BJ (cell line): ENCODE results near the gene BUB3. TPM values are rescaled to one million over a fixed set of nuclear protein-coding genes. Genes with fewer than 3 reads are reported as not detected.
"Not testable (repeated sequence)": the region's sequence is repeated elsewhere in the genome, so short reads cannot be mapped to it uniquely, and the experiment has no call there.

ENCODE experiments used
- CTCF ChIA-PET: fragments of 350-600 bp; formaldehyde crosslinking; extraction: SDS; loops from one replicate; lab custom pipeline; 2021; ENCODE audit warnings: antibody characterized with exemption, inconsistent platforms; lab: Yijun Ruan, JAX
- POLR2A ChIA-PET: fragments of 300-600 bp; sonication (Branson Sonifier 250); formaldehyde crosslinking; extraction: SDS; loops from one replicate; lab custom pipeline; 2021; ENCODE audit warnings: antibody characterized with exemption; lab: Charles Lee
- DNase-seq: peaks from one replicate; pipeline ENCODE4 v3.0.0-alpha.2; 2011; ENCODE audit warnings: low read depth
- H3K27me3 ChIP-seq: 2 replicates; pipeline ENCODE4 v1.6.0; 2011; ENCODE audit warnings: low read length; ENCODE audit not compliant: control insufficient read depth, insufficient read depth
- H3K36me3 ChIP-seq: 2 replicates; pipeline ENCODE4 v1.5.1; 2011; ENCODE audit warnings: low read length; ENCODE audit not compliant: control insufficient read depth, insufficient read depth
- H3K4me3 ChIP-seq: 2 replicates; pipeline ENCODE4 v1.5.1; 2011; ENCODE audit warnings: low read depth, mild to moderate bottlenecking, control low read depth, low read length
- CTCF ChIP-seq: IDR thresholded peaks from 2 replicates; pipeline ENCODE4 v1.5.1; 2011; ENCODE audit warnings: low read depth, mild to moderate bottlenecking, control low read depth, inconsistent platforms, low read length, moderate library complexity; ENCODE audit not compliant: insufficient read depth
- polyA plus RNA-seq: library from polyadenylated mRNA; depleted of rRNA; stranded (reverse); fragments of >200 nt; gene quantifications from 2 replicates; pipeline ENCODE4 v1.2.3, GENCODE V29; 2011

BUB3 gene
- polyA plus RNA-seq, 1 experiment = 193 TPM

- POLR2A ChIA-PET = no interaction called here
- Histone ChIP-seq H3K4me3 (no peak overlapping the region), H3K36me3 (peaks cover 4% of the 10 kb centered on the region), H3K27me3 (no peaks in the 10 kb centered on the region)
- TF ChIP-seq CTCF = no peak
- DNase-seq = no peak
- CTCF ChIA-PET = interaction anchor here (0.9 to 1.0 kb wide), 2 partner anchors 8 to 10 kb away, joined by 3 to 4 read pairs; partner anchors contain the start of gene BUB3
Observed at GRCh38 chr10:123164319-123164718, 10.1 kb downstream of the BUB3 start.

DNA sequence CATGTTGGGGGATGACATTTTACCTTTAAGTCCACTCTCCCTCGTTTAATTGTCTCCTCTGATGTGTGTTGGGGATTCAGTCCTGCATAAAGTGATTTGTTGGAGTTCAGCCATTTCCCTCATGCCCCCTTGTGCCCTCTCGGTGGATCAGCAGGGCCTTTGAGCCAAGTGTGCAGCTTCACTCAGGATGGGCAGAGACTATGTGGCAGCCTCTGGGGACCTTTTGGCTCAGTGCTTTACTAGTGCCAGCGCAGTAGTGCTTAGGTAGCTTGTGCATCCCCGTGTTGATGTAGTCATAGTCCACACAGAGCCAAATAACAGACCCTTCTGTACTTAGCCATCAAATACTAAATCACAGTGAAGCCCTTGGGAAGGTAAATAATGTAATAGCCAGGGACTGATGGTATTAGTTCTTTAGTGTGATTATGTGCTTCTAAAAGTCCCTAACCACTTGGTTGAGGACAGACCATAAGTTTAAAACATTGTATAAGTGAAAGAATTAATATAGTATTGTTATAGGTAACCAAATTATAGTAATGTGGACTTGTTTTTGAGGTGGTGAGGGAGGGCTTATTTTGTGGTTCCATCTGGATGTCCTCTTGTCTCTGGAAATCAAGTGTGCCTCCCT, 11.4 kb downstream of the BUB3 start:
- Histone ChIP-seq H3K27me3 (no peaks in the 10 kb centered on the region), H3K4me3 (no peak overlapping the region), H3K36me3 (peaks cover 4% of the 10 kb centered on the region)
- no peak for DNase-seq
- POLR2A ChIA-PET = no interaction called here
- CTCF ChIA-PET = no interaction called here
- no peak for TF ChIP-seq CTCF

GRCh38 chr10:123166618-123167017, 12.4 kb downstream of the BUB3 start:
- no peak for TF ChIP-seq CTCF
- ChIA-PET CTCF (no interaction called here), POLR2A (no interaction called here)
- no peak for DNase-seq
- Histone ChIP-seq H3K36me3 (peaks cover 4% of the 10 kb centered on the region), H3K4me3 (no peak overlapping the region), H3K27me3 (no peaks in the 10 kb centered on the region)

DNA sequence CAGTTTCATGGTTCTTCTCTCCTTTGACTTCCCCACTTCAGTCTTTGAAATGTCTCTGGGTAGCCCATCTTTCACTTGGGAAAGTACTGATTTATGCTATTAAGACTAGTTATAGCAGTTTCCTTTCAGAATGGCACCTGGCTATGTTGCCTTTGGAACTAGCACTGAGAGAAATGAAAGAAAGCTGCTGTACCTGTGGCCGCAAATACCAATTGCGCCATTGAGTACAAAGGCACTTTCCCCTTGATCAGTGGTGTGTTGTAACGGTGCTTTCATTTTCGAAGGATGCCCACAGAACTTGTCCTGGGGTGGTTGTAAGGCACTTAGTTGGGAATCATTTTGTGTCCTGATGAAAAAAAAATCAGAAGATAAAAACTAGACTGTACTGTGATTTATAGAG, 16.8 kb downstream of the BUB3 start:
- no peak for TF ChIP-seq CTCF
- Histone ChIP-seq H3K4me3 (no peak overlapping the region), H3K36me3 (peaks cover 2% of the 10 kb centered on the region), H3K27me3 (no peaks in the 10 kb centered on the region)
- DNase-seq = no peak
- POLR2A ChIA-PET = no interaction called here
- CTCF ChIA-PET = no interaction called here

- H3K36me3 ChIP-seq, CTCF ChIA-PET, H3K4me3 ChIP-seq, DNase-seq, H3K27me3 ChIP-seq, POLR2A ChIA-PET: not testable (repeated sequence)
Observed at GRCh38 chr10:123171616-123172015, 17.4 kb downstream of the BUB3 start.
